CD8-positive, alpha-beta memory T cell (primary cell): ENCODE data around the gene BCL11B. TPM values are rescaled to one million over a fixed set of nuclear protein-coding genes. Genes with fewer than 3 reads are reported as not detected.
A peak's percentile ranks its signal among the peaks of the same experiment; 100 is the strongest.

Source experiments
- CTCF ChIA-PET: fragments of 350-600 bp; sonication (Branson Sonifier 250); formaldehyde crosslinking; loops from one replicate; lab custom pipeline; 2021; ENCODE audit warnings: antibody characterized with exemption; lab: Charles Lee
- POLR2A ChIA-PET: fragments of 350-600 bp; sonication (Branson Sonifier 250); formaldehyde crosslinking; loops from one replicate; lab custom pipeline; 2021; ENCODE audit warnings: antibody characterized with exemption; lab: Charles Lee
- DNase-seq, 5 donors: peaks; one replicate each; pipeline versions ENCODE4 v3.0.0 to v3.0.0-alpha.2; 2020 to 2022; ENCODE audit warnings: mixed read lengths in 1 of 5
- H3K27ac ChIP-seq: one replicate; pipeline ENCODE4 v1.7.0; 2013; ENCODE audit warnings: low read depth, mild to moderate bottlenecking, low read length, moderate library complexity
- H3K27me3 ChIP-seq: 2 replicates; pipeline ENCODE4 v1.7.0; 2013; ENCODE audit warnings: low read length, mild to moderate bottlenecking; ENCODE audit not compliant: insufficient read depth, poor library complexity, severe bottlenecking
- H3K36me3 ChIP-seq: 2 replicates; pipeline ENCODE4 v1.7.0; 2013; ENCODE audit warnings: mild to moderate bottlenecking, low read length, moderate library complexity; ENCODE audit not compliant: insufficient read depth
- H3K4me1 ChIP-seq: 2 replicates; pipeline ENCODE4 v1.7.0; 2013; ENCODE audit warnings: mild to moderate bottlenecking, low read length, moderate library complexity; ENCODE audit not compliant: insufficient read depth
- H3K4me3 ChIP-seq: 2 replicates; pipeline ENCODE4 v1.7.0; 2013; ENCODE audit warnings: mild to moderate bottlenecking, low read length
- H3K9me3 ChIP-seq: 2 replicates; pipeline ENCODE4 v1.7.0; 2013; ENCODE audit warnings: mild to moderate bottlenecking, low read length
- H3K27ac Mint-ChIP-seq, 8 donors: one replicate each; pipeline ENCODE4 v1.8.0; 2020 to 2021; ENCODE audit warnings: mixed read lengths in 8 of 8, mild to moderate bottlenecking in 6 of 8, inconsistent platforms in 3 of 8, moderate library complexity in 3 of 8
- H3K27me3 Mint-ChIP-seq, 2 donors: one replicate each; pipeline ENCODE4 v1.8.0; 2020 to 2021; ENCODE audit warnings: mixed read lengths in 2 of 2, mild to moderate bottlenecking in 1 of 2, moderate library complexity in 1 of 2
- H3K36me3 Mint-ChIP-seq, 3 donors: one replicate each; pipeline ENCODE4 v1.8.0; 2020 to 2021; ENCODE audit warnings: mixed read lengths in 3 of 3, inconsistent platforms in 1 of 3, mild to moderate bottlenecking in 1 of 3
- H3K4me1 Mint-ChIP-seq, 3 donors: one replicate each; pipeline ENCODE4 v1.8.0; 2020 to 2021; ENCODE audit warnings: mixed read lengths in 3 of 3, inconsistent platforms in 1 of 3, mild to moderate bottlenecking in 1 of 3
- H3K4me3 Mint-ChIP-seq, 7 donors: one replicate each; pipeline ENCODE4 v1.8.0; 2020 to 2021; ENCODE audit warnings: mixed read lengths in 7 of 7, mild to moderate bottlenecking in 6 of 7, moderate library complexity in 4 of 7, inconsistent platforms in 2 of 7
- H3K9me3 Mint-ChIP-seq, 5 donors: one replicate each; pipeline ENCODE4 v1.8.0; 2020 to 2022; ENCODE audit warnings: mixed read lengths in 5 of 5, mild to moderate bottlenecking in 3 of 5, moderate library complexity in 2 of 5, inconsistent platforms in 1 of 5
- polyA plus RNA-seq: library from polyadenylated mRNA; unstranded; fragments of 300-500 nt; fragmentation: Illumina TruSeq; gene quantifications from one replicate; pipeline ENCODE4 v1.2.3, GENCODE V29; 2021
- total RNA-seq, 2 experiments: library from RNA; stranded (reverse); gene quantifications; one replicate each; pipeline ENCODE4 v1.2.3, GENCODE V29; 2021

BCL11B gene
- total and polyA plus RNA-seq, 3 experiments from 2014 or later: 9.7 to 42.5 (median 42.0) TPM

DNA sequence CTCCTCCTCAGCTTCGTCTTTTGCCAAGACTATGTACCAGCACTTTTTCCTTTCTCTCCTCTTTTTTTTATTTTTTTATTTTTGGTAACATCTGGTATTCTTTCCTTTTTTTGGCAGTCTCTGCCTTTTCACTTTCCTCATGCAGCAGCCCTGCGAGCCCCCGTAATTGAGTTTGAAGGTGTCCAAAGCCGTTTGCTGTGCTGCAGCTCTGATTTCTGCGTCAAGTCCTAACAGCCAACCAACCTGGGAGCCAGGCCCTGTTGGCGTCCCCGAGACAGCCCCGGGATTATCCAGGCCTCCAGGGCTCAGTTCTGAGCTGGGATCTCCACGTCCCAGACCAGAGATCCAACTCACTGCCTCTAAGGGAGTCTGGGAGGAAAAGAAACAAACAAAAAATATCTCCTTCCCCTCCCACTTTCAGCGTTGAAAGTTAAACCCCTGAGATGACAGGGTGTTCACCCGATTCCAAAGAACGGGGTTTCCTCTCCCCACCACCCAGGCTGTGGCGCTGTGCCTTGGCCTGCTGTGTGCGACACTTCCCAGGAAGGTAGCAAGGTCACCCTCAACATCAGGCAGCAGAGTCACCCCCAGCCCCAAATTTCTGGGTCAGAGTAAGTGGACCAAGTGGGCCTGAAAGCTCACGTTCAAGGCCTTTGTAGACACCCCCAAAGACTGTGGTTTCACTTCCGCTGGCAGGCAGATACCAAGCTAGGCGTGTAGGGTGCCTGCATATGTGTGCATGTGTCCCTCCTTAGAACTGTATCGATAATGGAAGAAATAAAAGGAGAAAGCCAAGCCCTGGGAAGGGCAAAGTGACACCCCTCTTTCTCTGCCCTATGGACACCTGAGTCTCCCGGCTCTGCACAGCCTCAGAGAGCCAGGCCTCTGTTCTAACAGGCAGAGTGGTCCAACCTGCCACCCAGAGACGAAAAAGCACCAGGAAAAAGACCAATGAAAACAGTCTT is 11.1 kb downstream of the BCL11B start:
- H3K4me1 Mint-ChIP-seq: peaks cover 96 to 100% (median 100%) of the 10 kb centered on the region in 3 donors
- CTCF ChIA-PET: interaction anchor here (1.0 to 16.8 kb wide), 6 partner anchors 11 to 1093 kb away, joined by 4 to 532 read pairs (median 8); partner anchors contain the start of gene BCL11B
- POLR2A ChIA-PET: interaction anchor here (0.8 to 4.2 kb wide), 12 partner anchors 9 to 1642 kb away, joined by 4 to 103 read pairs (median 15); partner anchors contain the start of gene BCL11B
- peaks cover 3 to 92% (median 28%) of the 10 kb centered on the region in 3 donors for H3K36me3 Mint-ChIP-seq
- H3K4me3 Mint-ChIP-seq: peak overlapping the region; percentile 77 to 100 (median 99)
- Histone ChIP-seq H3K9me3 (no peaks in the 10 kb centered on the region), H3K4me1 (peaks cover 93% of the 10 kb centered on the region), H3K27me3 (no peaks in the 10 kb centered on the region), H3K27ac (peak overlapping the region; percentile 89), H3K4me3 (peak overlapping the region; percentile 65), H3K36me3 (peaks cover 21% of the 10 kb centered on the region)
- peaks cover 0 to 6% of the 10 kb centered on the region in 2 donors for H3K27me3 Mint-ChIP-seq
- H3K27ac Mint-ChIP-seq: peak overlapping the region; percentile 92 to 100 (median 100)
- no peaks in the 10 kb centered on the region for H3K9me3 Mint-ChIP-seq
- peak; percentile 56 to 85 (median 78) for DNase-seq

DNA sequence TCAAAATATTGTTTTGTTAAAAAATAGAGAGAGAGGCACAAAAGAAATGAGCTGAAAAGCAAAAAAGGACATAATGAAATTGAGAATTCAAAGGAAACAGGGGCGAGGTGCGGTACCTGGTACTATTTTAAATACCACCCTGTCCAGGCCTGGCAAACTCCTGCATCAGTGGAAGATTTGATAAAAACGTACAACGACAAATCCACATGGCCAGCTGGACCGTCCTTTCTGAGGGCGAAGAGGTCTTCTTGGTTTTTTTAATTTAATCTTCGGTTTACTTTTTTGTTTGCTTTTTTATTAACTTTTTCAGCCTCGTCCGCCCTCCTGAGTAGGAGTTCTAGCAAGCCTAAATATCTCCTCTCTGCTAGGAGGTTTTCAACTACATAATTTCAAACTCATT is 11.9 kb downstream of the BCL11B start:
- peak overlapping the region; percentile 65 for H3K4me3 ChIP-seq
- Mint-ChIP-seq H3K4me3 (peak overlapping the region; percentile 77 to 100 (median 99)), H3K36me3 (peaks cover 3 to 93% (median 27%) of the 10 kb centered on the region in 3 donors), H3K27ac (peak overlapping the region; percentile 92 to 100 (median 100)), H3K4me1 (peaks cover 97 to 100% (median 100%) of the 10 kb centered on the region in 3 donors), H3K9me3 (no peaks in the 10 kb centered on the region), H3K27me3 (peaks cover 0 to 6% of the 10 kb centered on the region in 2 donors)
- ChIA-PET CTCF (interaction anchor here (0.8 to 16.8 kb wide), 5 partner anchors 8 to 1092 kb away, joined by 4 to 532 read pairs (median 5); partner anchors contain the start of gene BCL11B), POLR2A (interaction anchor here (0.5 to 4.2 kb wide), 9 partner anchors 9 to 1398 kb away, joined by 4 to 103 read pairs (median 16); partner anchors contain the start of gene BCL11B)
- no peaks in the 10 kb centered on the region for H3K27me3 ChIP-seq
- H3K9me3 ChIP-seq: no peaks in the 10 kb centered on the region
- peak in 3 of 5 donors; percentile 8 to 26 (median 24) for DNase-seq
- peaks cover 29% of the 10 kb centered on the region for H3K36me3 ChIP-seq
- H3K4me1 ChIP-seq: peaks cover 94% of the 10 kb centered on the region
- peak overlapping the region; percentile 89 for H3K27ac ChIP-seq

DNA sequence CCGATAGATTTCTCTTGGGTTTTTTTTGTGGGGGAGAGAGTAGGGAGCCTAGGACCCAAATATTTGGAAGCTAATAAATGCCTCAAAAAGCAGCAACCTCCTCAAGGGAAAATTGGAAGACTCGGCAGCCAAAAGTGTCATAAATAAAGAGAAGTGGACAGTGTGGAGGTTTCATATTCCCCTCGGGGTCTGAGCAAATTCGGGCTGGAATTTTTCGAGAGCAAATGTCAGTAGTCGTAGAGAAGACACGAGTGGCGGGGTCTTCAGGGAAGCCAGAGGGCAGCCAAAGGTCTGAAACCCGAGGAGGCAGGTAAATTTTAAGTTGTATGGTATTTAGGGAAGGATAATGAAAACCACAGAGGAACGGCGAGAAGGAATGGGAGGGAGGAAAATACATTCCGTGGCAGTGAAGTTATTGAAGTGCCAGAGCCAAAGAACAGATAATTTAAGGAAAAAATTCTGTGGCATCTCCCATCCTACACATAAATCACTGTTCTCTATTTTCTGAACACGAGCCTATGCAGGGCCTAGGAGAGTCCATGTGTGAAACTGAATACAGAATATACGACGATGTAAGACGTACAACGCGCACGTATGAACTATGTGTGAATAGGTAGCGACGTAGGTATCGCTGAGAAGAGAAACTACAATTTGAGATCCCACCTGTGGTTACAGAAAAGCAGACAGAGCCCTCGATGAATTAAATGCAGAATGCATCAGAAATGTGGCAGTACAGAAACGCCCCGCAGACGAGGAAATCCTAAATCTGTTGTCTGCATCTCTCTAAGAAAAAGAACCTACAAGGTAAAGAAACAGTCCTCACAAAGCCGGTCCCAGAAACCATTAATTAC is 12.9 kb downstream of the BCL11B start:
- H3K36me3 Mint-ChIP-seq: peaks cover 3 to 91% (median 27%) of the 10 kb centered on the region in 3 donors
- peak in 3 of 5 donors; percentile 74 to 88 (median 86) for DNase-seq
- Histone ChIP-seq H3K4me1 (peaks cover 94% of the 10 kb centered on the region), H3K4me3 (peak overlapping the region; percentile 65), H3K36me3 (peaks cover 39% of the 10 kb centered on the region), H3K27me3 (no peaks in the 10 kb centered on the region), H3K27ac (peak overlapping the region; percentile 89), H3K9me3 (no peaks in the 10 kb centered on the region)
- ChIA-PET POLR2A (interaction anchor here (0.8 to 6.0 kb wide), 6 partner anchors 12 to 26 kb away, joined by 4 to 103 read pairs (median 42); no protein-coding TSS in a partner anchor), CTCF (interaction anchor here (0.8 to 16.8 kb wide), 3 partner anchors 9 to 19 kb away, joined by 4 to 532 read pairs (median 5); partner anchors contain the start of gene BCL11B)
- H3K27me3 Mint-ChIP-seq: peaks cover 0 to 6% of the 10 kb centered on the region in 2 donors
- H3K27ac Mint-ChIP-seq: peak overlapping the region; percentile 92 to 100 (median 100)
- H3K4me3 Mint-ChIP-seq: peak overlapping the region; percentile 77 to 100 (median 99)
- no peaks in the 10 kb centered on the region for H3K9me3 Mint-ChIP-seq
- peaks cover 96 to 100% (median 100%) of the 10 kb centered on the region in 3 donors for H3K4me1 Mint-ChIP-seq

DNA sequence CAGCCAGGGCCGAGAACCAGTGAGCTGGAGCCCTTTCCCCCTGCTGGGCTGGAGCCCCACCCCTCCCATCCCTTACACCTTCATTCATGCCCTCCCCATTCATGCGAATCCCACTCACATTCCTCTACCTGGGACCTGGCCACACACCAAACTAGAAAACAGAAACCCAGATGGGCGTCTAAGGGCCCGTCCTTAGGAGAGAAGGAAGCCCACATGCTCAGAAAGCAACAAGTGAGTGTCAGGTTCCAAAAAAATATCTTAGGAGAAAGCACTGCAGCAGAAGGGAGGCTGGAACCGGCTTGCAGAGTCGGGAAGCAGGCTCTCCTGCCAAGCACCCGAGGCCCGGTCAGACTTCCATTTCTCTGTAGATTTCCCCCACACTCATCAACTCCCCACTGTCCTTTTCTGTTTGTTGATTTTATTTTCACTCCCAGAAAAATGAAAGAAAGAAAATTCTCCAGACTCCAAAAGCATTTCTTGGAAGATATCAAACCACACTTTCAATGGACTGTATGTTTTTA is 13.6 kb downstream of the BCL11B start:
- no peaks in the 10 kb centered on the region for H3K9me3 Mint-ChIP-seq
- peaks cover 0 to 6% of the 10 kb centered on the region in 2 donors for H3K27me3 Mint-ChIP-seq
- H3K27ac Mint-ChIP-seq: peak overlapping the region; percentile 92 to 100 (median 100)
- Histone ChIP-seq H3K4me3 (peak overlapping the region; percentile 45), H3K9me3 (no peaks in the 10 kb centered on the region), H3K27me3 (no peaks in the 10 kb centered on the region), H3K4me1 (peaks cover 94% of the 10 kb centered on the region), H3K36me3 (peaks cover 46% of the 10 kb centered on the region), H3K27ac (peak overlapping the region; percentile 89)
- peaks cover 3 to 91% (median 29%) of the 10 kb centered on the region in 3 donors for H3K36me3 Mint-ChIP-seq
- H3K4me1 Mint-ChIP-seq: peaks cover 96 to 100% (median 100%) of the 10 kb centered on the region in 3 donors
- CTCF ChIA-PET: interaction anchor here (1.1 to 1.9 kb wide), 3 partner anchors 8 to 64 kb away, joined by 3 to 9 read pairs (median 3); no protein-coding TSS in a partner anchor
- H3K4me3 Mint-ChIP-seq: peak overlapping the region; percentile 77 to 100 (median 99)
- peak in 2 of 5 donors; percentile 11 to 21 for DNase-seq
- POLR2A ChIA-PET: interaction anchor here (1.4 to 6.0 kb wide), 4 partner anchors 8 to 26 kb away, joined by 4 to 53 read pairs (median 9); no protein-coding TSS in a partner anchor

DNA sequence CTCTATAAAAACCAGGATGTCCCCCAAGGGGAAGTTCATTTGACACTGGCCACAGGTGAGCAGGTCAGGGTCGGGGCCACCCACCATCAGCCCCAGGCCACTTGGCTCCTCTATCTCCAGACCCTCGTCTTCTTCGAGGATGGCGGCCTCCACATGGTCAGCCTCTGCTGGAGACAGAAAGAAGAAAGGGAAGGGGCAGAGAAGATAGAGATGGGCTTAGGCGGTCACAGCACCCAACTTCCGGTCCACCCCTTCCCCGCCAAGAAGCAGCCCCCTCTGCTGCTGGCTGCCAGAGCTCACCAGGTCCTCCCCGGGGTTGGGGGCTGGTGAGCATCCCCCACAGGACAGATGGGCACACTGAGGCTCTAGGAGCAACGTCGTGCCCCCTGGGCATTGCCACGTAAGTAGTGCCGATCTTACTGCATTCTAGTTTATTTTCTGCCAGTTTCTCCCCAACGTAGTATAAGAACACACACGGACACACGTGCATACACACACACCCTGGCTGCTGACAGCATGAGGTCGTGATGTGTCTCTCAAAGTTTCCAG is 14.2 kb downstream of the BCL11B start:
- H3K36me3 Mint-ChIP-seq: peaks cover 3 to 91% (median 32%) of the 10 kb centered on the region in 3 donors
- peaks cover 96 to 100% (median 100%) of the 10 kb centered on the region in 3 donors for H3K4me1 Mint-ChIP-seq
- peaks cover 50% of the 10 kb centered on the region for H3K36me3 ChIP-seq
- ChIA-PET CTCF (interaction anchor here (1.1 to 1.9 kb wide), 6 partner anchors 9 to 63 kb away, joined by 3 to 9 read pairs (median 4); partner anchors contain the start of gene BCL11B), POLR2A (interaction anchor here (1.0 to 6.0 kb wide), 5 partner anchors 9 to 66 kb away, joined by 3 to 53 read pairs (median 5); no protein-coding TSS in a partner anchor)
- peak overlapping the region; percentile 45 for H3K4me3 ChIP-seq
- H3K4me1 ChIP-seq: peaks cover 94% of the 10 kb centered on the region
- H3K27ac Mint-ChIP-seq: peak overlapping the region; percentile 92 to 100 (median 100)
- H3K27me3 ChIP-seq: no peaks in the 10 kb centered on the region
- peak overlapping the region; percentile 77 to 100 (median 99) for H3K4me3 Mint-ChIP-seq
- peak in 3 of 5 donors; percentile 29 to 56 (median 41) for DNase-seq
- no peaks in the 10 kb centered on the region for H3K9me3 ChIP-seq
- peaks cover 0 to 5% of the 10 kb centered on the region in 2 donors for H3K27me3 Mint-ChIP-seq
- peak overlapping the region; percentile 89 for H3K27ac ChIP-seq
- H3K9me3 Mint-ChIP-seq: no peaks in the 10 kb centered on the region

DNA sequence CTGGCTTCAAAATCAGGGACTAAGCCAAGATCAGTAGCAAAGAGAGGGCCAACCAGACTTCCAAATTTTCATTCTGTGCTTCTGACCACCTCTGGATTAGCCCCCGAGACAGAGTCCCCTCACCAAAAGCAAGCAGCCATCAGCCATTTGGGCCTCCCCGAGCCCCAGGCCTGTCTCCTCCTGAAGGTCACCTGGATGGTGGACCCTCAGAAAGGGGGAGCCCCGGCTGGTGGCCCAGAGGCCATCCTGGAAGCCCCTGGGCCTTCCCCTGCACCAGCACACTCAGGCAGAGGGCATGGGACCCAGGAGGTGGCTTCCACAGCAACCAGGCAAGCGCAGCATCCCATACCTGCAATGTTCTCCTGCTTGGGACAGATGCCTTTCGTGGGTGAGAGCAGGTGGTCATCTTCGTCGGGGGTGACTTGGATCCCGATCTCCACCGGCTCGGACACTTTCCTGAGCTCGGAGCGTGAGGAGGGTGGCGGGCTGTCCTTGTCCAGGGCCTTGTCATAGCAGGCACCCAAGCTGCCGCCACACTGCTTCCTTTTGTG is 14.8 kb downstream of the BCL11B start:
- CTCF ChIA-PET: interaction anchor here (0.7 to 1.9 kb wide), 9 partner anchors 9 to 63 kb away, joined by 3 to 9 read pairs (median 3); partner anchors contain the start of gene BCL11B
- H3K36me3 ChIP-seq: peaks cover 55% of the 10 kb centered on the region
- Mint-ChIP-seq H3K36me3 (peaks cover 3 to 90% (median 30%) of the 10 kb centered on the region in 3 donors), H3K27me3 (peaks cover 0 to 2% of the 10 kb centered on the region in 2 donors), H3K9me3 (no peaks in the 10 kb centered on the region), H3K27ac (peak overlapping the region; percentile 92 to 100 (median 100)), H3K4me3 (peak overlapping the region; percentile 77 to 100 (median 99)), H3K4me1 (peaks cover 96 to 100% (median 100%) of the 10 kb centered on the region in 3 donors)
- H3K27me3 ChIP-seq: no peaks in the 10 kb centered on the region
- peak overlapping the region; percentile 89 for H3K27ac ChIP-seq
- peak in 2 of 5 donors; percentile 4 to 43 for DNase-seq
- peak overlapping the region; percentile 45 for H3K4me3 ChIP-seq
- no peaks in the 10 kb centered on the region for H3K9me3 ChIP-seq
- POLR2A ChIA-PET: interaction anchor here (0.9 to 6.0 kb wide), 8 partner anchors 8 to 65 kb away, joined by 3 to 53 read pairs (median 4); partner anchors contain the start of gene BCL11B
- peaks cover 98% of the 10 kb centered on the region for H3K4me1 ChIP-seq
